Activated naive CD8-positive, alpha-beta T cell treated with anti-CD3 and anti-CD28 coated beads, Interleukin-2, amount 10 ng/mL, durations not matched to agents 7 days and 5 days (primary cell): ENCODE measurements around the gene SLC1A1. TPM values are rescaled to one million over a fixed set of nuclear protein-coding genes. Genes with fewer than 3 reads are reported as not detected.

Experiments
- ATAC-seq: fragments of 150-1000 bp; cut with Tn5 transposase; one replicate; pipeline ENCODE4 v1.10.0; 2021; ENCODE audit warnings: low read depth, moderate library complexity
- POLR2A ChIA-PET: fragments of 350-600 bp; sonication (Branson Sonifier 250); formaldehyde crosslinking; loops from one replicate; lab custom pipeline; 2021; ENCODE audit warnings: antibody characterized with exemption; lab: Charles Lee
- DNase-seq: peaks from one replicate; pipeline ENCODE4 v3.0.0; 2021
- H3K27ac Mint-ChIP-seq: one replicate; pipeline ENCODE4 v1.8.0; 2022; ENCODE audit warnings: mild to moderate bottlenecking, mixed read lengths
- H3K27me3 Mint-ChIP-seq: one replicate; pipeline ENCODE4 v1.8.0; 2022; ENCODE audit warnings: mild to moderate bottlenecking, moderate library complexity, mixed read lengths
- H3K36me3 Mint-ChIP-seq: one replicate; pipeline ENCODE4 v1.8.0; 2021; ENCODE audit warnings: mild to moderate bottlenecking, mixed read lengths
- H3K4me1 Mint-ChIP-seq: one replicate; pipeline ENCODE4 v1.8.0; 2021; ENCODE audit warnings: mixed read lengths
- H3K4me3 Mint-ChIP-seq: one replicate; pipeline ENCODE4 v1.8.0; 2022; ENCODE audit warnings: mild to moderate bottlenecking, moderate library complexity, mixed read lengths
- H3K9me3 Mint-ChIP-seq: one replicate; pipeline ENCODE4 v1.8.0; 2021; ENCODE audit warnings: mixed read lengths
- total RNA-seq, 2 experiments: library from RNA; stranded (reverse); gene quantifications; one replicate each; pipeline ENCODE4 v1.2.3, GENCODE V29; 2021

SLC1A1 gene
- total RNA-seq = under 1 TPM in 1 of 2 experiments, not detected in 1; 0.11 TPM

- peak; percentile 53 for DNase-seq
- POLR2A ChIA-PET = no interaction called here
- peak within 1 kb of the TSS; percentile 78 for H3K4me3 Mint-ChIP-seq
- peak; percentile 57 for ATAC-seq
- H3K27me3 Mint-ChIP-seq = peaks cover 58% of the 10 kb centered on the region
- H3K4me1 Mint-ChIP-seq = peaks cover 17% of the 10 kb centered on the region
- H3K36me3 Mint-ChIP-seq = no peaks in the 10 kb centered on the region
- no peak within 1 kb of the TSS for H3K27ac Mint-ChIP-seq
- H3K9me3 Mint-ChIP-seq = no peaks in the 10 kb centered on the region
These were observed at the start of gene SLC1A1 for GRCh38 chr9:4489919-4490704. Gene SLC1A1 (plus strand): TSS chr9:4490468. CDS start chr9:4490680, 212 bp downstream.

- no peak overlapping the region for H3K27ac Mint-ChIP-seq
- no peak for DNase-seq
- no peaks in the 10 kb centered on the region for H3K36me3 Mint-ChIP-seq
- no peak overlapping the region for H3K4me3 Mint-ChIP-seq
- no peak for ATAC-seq
- POLR2A ChIA-PET = no interaction called here
- H3K9me3 Mint-ChIP-seq = peaks cover 5% of the 10 kb centered on the region
- H3K27me3 Mint-ChIP-seq = peaks cover 7% of the 10 kb centered on the region
- H3K4me1 Mint-ChIP-seq = no peaks in the 10 kb centered on the region
These were observed 47.5 kb upstream of the SLC1A1 start for GRCh38 chr9:4442806-4443205.

DNA sequence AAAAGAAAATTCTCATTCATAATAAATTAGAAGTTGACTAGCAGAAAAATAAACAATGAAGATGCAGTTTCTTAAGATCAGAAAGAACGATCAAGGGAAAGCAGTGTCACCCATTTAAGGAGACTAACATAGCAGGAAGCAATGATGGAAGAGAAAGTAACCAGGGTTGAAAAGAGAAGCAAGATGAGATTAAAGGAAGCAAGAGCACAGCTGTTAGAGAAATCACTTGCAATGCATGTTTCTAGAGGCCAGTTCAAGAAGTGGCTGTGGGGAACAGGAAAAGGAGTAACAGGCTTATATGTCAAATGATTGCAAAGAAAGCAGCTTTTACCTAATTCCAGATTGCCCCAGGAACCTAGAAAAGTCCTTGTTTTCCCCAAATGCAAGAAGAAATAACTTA, 46.8 kb upstream of the SLC1A1 start:
- Mint-ChIP-seq H3K36me3 (no peaks in the 10 kb centered on the region), H3K27me3 (peaks cover 7% of the 10 kb centered on the region), H3K4me1 (no peaks in the 10 kb centered on the region), H3K4me3 (no peak overlapping the region), H3K9me3 (peaks cover 5% of the 10 kb centered on the region), H3K27ac (no peak overlapping the region)
- ATAC-seq = no peak
- no peak for DNase-seq
- POLR2A ChIA-PET = no interaction called here

DNA sequence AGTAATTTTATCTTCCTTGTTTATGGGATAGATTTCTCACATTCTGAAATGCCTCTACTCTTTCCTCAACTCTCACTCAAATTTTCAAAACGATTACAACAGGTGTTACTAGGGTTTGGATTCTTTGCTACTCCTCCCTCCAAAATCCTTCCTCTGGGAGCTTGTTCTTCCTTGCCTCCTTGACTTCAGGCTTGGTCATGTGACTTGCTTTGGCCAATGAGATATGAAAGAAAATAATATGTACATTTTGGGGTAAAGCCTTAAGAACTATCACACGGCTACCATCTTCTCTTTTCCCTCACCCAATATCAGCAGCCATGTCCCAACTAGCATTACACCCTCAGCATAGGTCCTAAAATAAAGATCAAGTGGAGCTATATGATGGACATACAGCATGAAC, 28.8 kb upstream of the SLC1A1 start:
- no peak for ATAC-seq
- peaks cover 6% of the 10 kb centered on the region for H3K9me3 Mint-ChIP-seq
- DNase-seq = no peak
- H3K4me3 Mint-ChIP-seq = no peak overlapping the region
- no peak overlapping the region for H3K27ac Mint-ChIP-seq
- H3K36me3 Mint-ChIP-seq = no peaks in the 10 kb centered on the region
- POLR2A ChIA-PET = no interaction called here
- H3K27me3 Mint-ChIP-seq = peaks cover 5% of the 10 kb centered on the region
- peaks cover 2% of the 10 kb centered on the region for H3K4me1 Mint-ChIP-seq

GRCh38 chr9:4463824-4464223, 26.4 kb upstream of the SLC1A1 start:
- Mint-ChIP-seq H3K36me3 (no peaks in the 10 kb centered on the region), H3K4me3 (no peak overlapping the region), H3K27me3 (peaks cover 5% of the 10 kb centered on the region), H3K4me1 (peaks cover 2% of the 10 kb centered on the region), H3K27ac (no peak overlapping the region), H3K9me3 (peaks cover 7% of the 10 kb centered on the region)
- no peak for DNase-seq
- POLR2A ChIA-PET = no interaction called here
- ATAC-seq = no peak

- Mint-ChIP-seq H3K36me3 (no peaks in the 10 kb centered on the region), H3K27ac (no peak overlapping the region), H3K4me1 (peaks cover 2% of the 10 kb centered on the region), H3K27me3 (peaks cover under 1% of the 10 kb centered on the region), H3K4me3 (no peak overlapping the region), H3K9me3 (peaks cover 4% of the 10 kb centered on the region)
- ATAC-seq = no peak
- DNase-seq = no peak
- POLR2A ChIA-PET = no interaction called here
These were observed 25.3 kb upstream of the SLC1A1 start for GRCh38 chr9:4464911-4465513.

GRCh38 chr9:4465910-4466309, 24.4 kb upstream of the SLC1A1 start:
- H3K4me3 Mint-ChIP-seq = no peak overlapping the region
- ATAC-seq (no peak), DNase-seq (no peak)
- peaks cover 4% of the 10 kb centered on the region for H3K9me3 Mint-ChIP-seq
- POLR2A ChIA-PET = no interaction called here
- no peaks in the 10 kb centered on the region for H3K27me3 Mint-ChIP-seq
- H3K4me1 Mint-ChIP-seq = peaks cover 2% of the 10 kb centered on the region
- no peak overlapping the region for H3K27ac Mint-ChIP-seq
- H3K36me3 Mint-ChIP-seq = no peaks in the 10 kb centered on the region

DNA sequence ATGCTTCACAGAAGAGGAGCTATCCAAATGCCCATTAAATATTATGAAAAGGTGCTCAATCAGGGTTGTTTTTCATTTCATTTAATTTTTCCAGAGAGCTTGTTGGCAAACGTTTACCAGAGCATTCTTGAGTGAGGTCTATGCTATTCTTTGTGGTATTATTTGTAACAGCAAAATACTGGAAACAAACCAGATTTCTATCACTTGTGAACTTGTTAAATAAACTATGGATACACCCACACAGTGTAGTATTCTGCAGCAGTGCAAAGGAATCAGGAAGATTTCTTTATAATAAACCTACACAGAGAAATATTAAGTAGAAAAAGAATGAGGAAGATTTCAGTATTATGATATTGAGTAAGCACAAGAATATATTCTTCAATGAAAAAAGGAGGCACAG, 15.0 kb upstream of the SLC1A1 start:
- Mint-ChIP-seq H3K27me3 (peaks cover 4% of the 10 kb centered on the region), H3K9me3 (peaks cover 4% of the 10 kb centered on the region), H3K27ac (no peak overlapping the region), H3K36me3 (no peaks in the 10 kb centered on the region), H3K4me1 (no peaks in the 10 kb centered on the region), H3K4me3 (no peak overlapping the region)
- DNase-seq (no peak), ATAC-seq (no peak)
- POLR2A ChIA-PET = no interaction called here

DNA sequence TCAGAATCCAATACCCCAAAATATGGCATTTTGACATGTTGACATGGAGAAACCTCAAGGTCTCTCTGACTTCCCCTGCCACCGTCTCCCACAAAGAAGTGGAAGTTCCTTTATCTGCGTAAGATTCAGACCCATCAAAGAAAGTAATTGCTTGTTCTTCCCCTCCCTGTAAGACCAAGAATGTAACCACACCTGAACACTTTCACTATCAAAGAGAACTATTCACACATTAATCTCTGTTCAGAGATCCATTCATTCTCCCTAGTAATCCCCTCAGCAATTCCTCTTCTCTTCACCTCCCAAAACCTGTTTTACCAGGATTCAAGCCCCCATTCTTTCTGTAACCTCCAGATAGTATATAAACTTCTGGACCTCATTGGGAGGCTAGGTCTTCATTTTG, 4.1 kb upstream of the SLC1A1 start:
- Mint-ChIP-seq H3K4me1 (peaks cover 14% of the 10 kb centered on the region), H3K4me3 (no peak overlapping the region)
- ATAC-seq = no peak

GRCh38 chr9:4489562-4489918, 728 bp upstream of the SLC1A1 start:
- Mint-ChIP-seq H3K27ac (no peak overlapping the region), H3K27me3 (peaks cover 55% of the 10 kb centered on the region), H3K9me3 (no peaks in the 10 kb centered on the region), H3K4me3 (peak overlapping the region; percentile 73), H3K36me3 (no peaks in the 10 kb centered on the region), H3K4me1 (peaks cover 17% of the 10 kb centered on the region)
- ATAC-seq (no peak), DNase-seq (no peak)
- POLR2A ChIA-PET = no interaction called here

More for the DNA sequence above, 4.1 kb upstream of the SLC1A1 start:
- no peak for DNase-seq
- H3K27ac Mint-ChIP-seq = no peak overlapping the region
- H3K9me3 Mint-ChIP-seq = no peaks in the 10 kb centered on the region
- H3K27me3 Mint-ChIP-seq = peaks cover 36% of the 10 kb centered on the region
- H3K36me3 Mint-ChIP-seq = no peaks in the 10 kb centered on the region
- POLR2A ChIA-PET = no interaction called here

- Mint-ChIP-seq H3K27ac (no peak overlapping the region), H3K36me3 (no peaks in the 10 kb centered on the region), H3K4me3 (peak overlapping the region; percentile 78), H3K9me3 (no peaks in the 10 kb centered on the region), H3K4me1 (peaks cover 17% of the 10 kb centered on the region), H3K27me3 (peaks cover 63% of the 10 kb centered on the region)
- ATAC-seq = no peak
- POLR2A ChIA-PET = no interaction called here
- peak; percentile 28 for DNase-seq
These were observed 697 bp downstream of the SLC1A1 start for GRCh38 chr9:4490705-4491625.

- POLR2A ChIA-PET = no interaction called here
- peak overlapping the region; percentile 78 for H3K4me3 Mint-ChIP-seq
- no peaks in the 10 kb centered on the region for H3K36me3 Mint-ChIP-seq
- no peak overlapping the region for H3K27ac Mint-ChIP-seq
- H3K27me3 Mint-ChIP-seq = peaks cover 70% of the 10 kb centered on the region
- H3K4me1 Mint-ChIP-seq = peaks cover 12% of the 10 kb centered on the region
- ATAC-seq (no peak), DNase-seq (no peak)
- H3K9me3 Mint-ChIP-seq = no peaks in the 10 kb centered on the region
These were observed 1.3 kb downstream of the SLC1A1 start for GRCh38 chr9:4491626-4491975.

DNA sequence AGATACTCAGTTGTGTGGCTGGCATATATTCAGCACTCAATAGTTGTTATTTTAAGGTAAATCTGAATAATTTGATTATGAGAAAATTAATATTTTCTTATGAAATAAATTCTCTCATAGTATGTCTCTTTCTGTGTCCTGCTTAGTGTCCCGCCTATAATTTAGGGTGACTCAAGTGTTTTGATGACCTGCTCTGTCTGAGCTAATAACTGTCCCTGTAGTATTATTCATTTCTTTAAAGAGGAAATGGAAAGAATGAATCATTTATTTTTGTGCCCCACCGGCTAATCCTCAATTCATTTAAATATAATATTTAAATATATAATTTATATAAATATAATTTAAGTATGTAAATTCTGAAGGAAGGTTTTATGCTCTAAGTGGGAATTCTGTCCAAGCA, 4.1 kb downstream of the SLC1A1 start:
- Mint-ChIP-seq H3K4me1 (peaks cover 12% of the 10 kb centered on the region), H3K9me3 (no peaks in the 10 kb centered on the region), H3K36me3 (no peaks in the 10 kb centered on the region), H3K27me3 (peaks cover 53% of the 10 kb centered on the region), H3K27ac (no peak overlapping the region), H3K4me3 (no peak overlapping the region)
- POLR2A ChIA-PET = no interaction called here
- DNase-seq (no peak), ATAC-seq (no peak)
